ENCODE measurements around the gene UBR3.

Gene UBR3

DNA sequence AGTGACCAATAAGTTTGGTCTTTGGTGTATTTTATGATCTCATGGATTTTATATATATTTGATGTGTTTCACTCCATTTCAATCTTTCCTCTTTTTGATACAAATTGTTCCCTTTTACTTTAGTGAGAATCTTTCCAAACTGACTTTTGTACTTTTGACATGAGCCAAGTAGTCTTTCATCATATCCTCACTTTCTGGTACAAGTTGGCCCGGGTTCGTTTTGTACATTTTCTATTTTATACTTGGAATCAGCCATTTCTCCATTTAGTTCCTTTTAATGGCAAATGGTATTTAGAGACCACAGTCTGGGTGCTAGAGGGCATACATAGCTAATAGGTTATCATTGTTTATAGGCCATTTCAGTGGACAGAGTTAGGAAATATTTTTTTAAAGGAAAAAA lies 202.8 kb downstream of the UBR3 start:
- DNase-seq (ENCODE audit: low read depth) = peak; percentile 33
- H3K4me3 ChIP-seq (replicated peaks; ENCODE audit: low read depth, low read length) = no peak overlapping the region
- TF ChIP-seq CTCF (IDR thresholded peaks at IDR 0.05; ENCODE audit: low read length, missing control alignments) = no peak

DNA sequence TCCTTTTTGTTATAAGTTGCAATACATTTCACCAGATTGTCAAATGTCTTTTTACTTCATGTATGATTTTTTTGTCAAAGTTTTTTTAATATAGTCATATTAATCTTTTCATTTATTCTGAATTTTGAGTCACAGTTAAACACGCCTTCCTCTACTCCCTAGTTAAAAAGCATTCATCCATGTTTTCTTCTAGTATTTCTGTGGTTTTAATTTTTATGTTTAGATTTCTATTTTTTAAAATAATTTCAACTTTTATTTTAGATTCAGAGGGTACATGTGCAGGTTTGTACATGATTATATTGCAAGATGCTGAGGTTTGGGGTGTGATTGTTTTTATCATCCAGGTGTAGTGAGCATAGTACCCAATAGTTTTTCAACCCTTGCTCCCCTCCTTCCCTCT lies 204.0 kb downstream of the UBR3 start:
- H3K4me3 ChIP-seq (replicated peaks; ENCODE audit: low read depth, low read length) = no peak overlapping the region
- no peak for TF ChIP-seq CTCF (IDR thresholded peaks at IDR 0.05; ENCODE audit: low read length, missing control alignments)
- no peak for DNase-seq (ENCODE audit: low read depth)

DNA sequence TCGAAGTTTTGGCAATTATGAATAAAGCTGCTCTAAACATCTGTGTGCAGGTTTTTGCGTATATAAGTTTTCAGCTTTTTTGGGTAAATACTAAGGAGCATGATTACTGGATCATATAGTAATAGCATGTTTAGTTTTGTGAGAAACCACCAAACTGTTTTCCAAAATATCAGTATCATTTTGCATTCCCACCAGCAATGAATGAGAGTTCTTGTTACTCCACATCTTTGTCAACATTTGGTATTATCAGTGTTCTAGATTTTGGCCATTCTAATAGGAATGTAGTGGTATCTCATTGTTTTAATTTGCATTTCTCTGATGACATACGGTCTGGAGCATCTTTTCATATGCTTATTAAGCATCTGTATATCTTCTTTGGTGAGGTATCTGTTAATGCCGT lies 207.3 kb downstream of the UBR3 start:
- no peak for TF ChIP-seq CTCF (IDR thresholded peaks at IDR 0.05; ENCODE audit: low read length, missing control alignments)
- DNase-seq (ENCODE audit: low read depth) = no peak
- H3K4me3 ChIP-seq (replicated peaks; ENCODE audit: low read depth, low read length) = no peak overlapping the region

GRCh38 chr2:170038734-170039133 lies 211.5 kb downstream of the UBR3 start:
- TF ChIP-seq CTCF (IDR thresholded peaks at IDR 0.05; ENCODE audit: low read length, missing control alignments) = no peak
- no peak for DNase-seq (ENCODE audit: low read depth)
- no peak overlapping the region for H3K4me3 ChIP-seq (replicated peaks; ENCODE audit: low read depth, low read length)

DNA sequence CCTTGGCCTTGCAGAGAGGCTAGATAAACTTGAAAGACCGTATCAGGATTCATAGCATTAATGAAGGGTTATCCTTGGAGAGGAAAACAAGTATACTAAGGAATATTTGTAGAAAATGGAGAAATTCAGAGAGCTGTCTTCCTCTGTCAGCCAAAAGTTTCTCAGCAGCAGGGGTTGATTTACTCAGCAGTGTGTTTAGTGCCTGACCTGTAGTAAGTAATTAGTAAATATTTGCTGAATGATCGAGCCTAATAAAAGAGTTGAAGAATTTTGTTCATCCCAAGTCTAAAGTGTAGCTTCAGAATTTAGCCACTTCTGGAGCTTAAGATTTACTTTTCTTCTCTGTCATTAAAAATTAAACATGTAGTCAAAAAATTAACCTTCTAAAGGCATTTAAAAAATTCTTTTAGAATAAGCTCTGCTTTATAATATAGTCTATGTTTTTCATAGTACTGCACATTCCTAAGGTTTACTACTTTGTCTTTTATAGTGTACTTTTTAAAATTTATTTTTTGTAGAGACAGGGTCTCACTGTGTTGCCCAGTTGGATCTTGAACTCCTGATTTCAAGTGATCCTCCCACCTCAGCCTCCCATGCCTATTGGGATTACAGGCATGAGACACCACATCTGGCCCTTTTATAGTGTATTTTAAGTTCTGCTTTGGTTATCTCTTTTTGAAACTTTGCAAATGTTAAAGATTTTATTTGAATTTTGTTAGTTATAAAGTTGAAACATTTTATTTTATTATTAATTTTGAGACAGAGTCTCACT lies 212.3 kb downstream of the UBR3 start:
- no peak overlapping the region for H3K4me3 ChIP-seq (replicated peaks; ENCODE audit: low read depth, low read length)
- no peak for TF ChIP-seq CTCF (IDR thresholded peaks at IDR 0.05; ENCODE audit: low read length, missing control alignments)
- no peak for DNase-seq (ENCODE audit: low read depth)

GRCh38 chr2:170044751-170045478 lies 217.7 kb downstream of the UBR3 start:
- H3K4me3 ChIP-seq (replicated peaks; ENCODE audit: low read depth, low read length) = no peak overlapping the region
- DNase-seq (ENCODE audit: low read depth) = no peak
- no peak for TF ChIP-seq CTCF (IDR thresholded peaks at IDR 0.05; ENCODE audit: low read length, missing control alignments)
